H1 (cell line): ENCODE measurements around the gene SBNO2.

Source experiments
- CTCF ChIP-seq, 3 experiments: IDR thresholded peaks; 1 replicate in 2 of 3; 2 replicates in 1 of 3; pipeline versions ENCODE4 v1.5.1 to v1.6.1; 2011; ENCODE audit warnings: low read length in 3 of 3, mild to moderate bottlenecking in 3 of 3, inconsistent platforms in 2 of 3, low read depth in 1 of 3, moderate library complexity in 1 of 3; ENCODE audit not compliant: insufficient read depth in 1 of 3; ENCODE audit errors: control extremely low read depth in 1 of 3
- GTF2F1 ChIP-seq: IDR thresholded peaks from 2 replicates; pipeline ENCODE4 v1.6.1; 2012; ENCODE audit warnings: low read depth, low read length, improper control_type of control experiment, borderline replicate concordance
- MAX ChIP-seq: IDR thresholded peaks from 2 replicates; pipeline ENCODE4 v1.6.1; 2012; ENCODE audit warnings: inconsistent platforms
- POLR2AphosphoS5 ChIP-seq: IDR thresholded peaks from 2 replicates; pipeline ENCODE4 v1.6.1; 2011; ENCODE audit warnings: low read depth, low read length
- RAD21 ChIP-seq, 2 experiments: IDR thresholded peaks in 1 of 2; conservative IDR thresholded peaks in 1 of 2; 2 replicates each; pipeline ENCODE4 v1.6.1; 2011; ENCODE audit warnings: low read depth in 2 of 2, low read length in 2 of 2, improper control_type of control experiment in 1 of 2, inconsistent platforms in 1 of 2, mild to moderate bottlenecking in 1 of 2, moderate library complexity in 1 of 2

GRCh38 chr19:1146412-1146699 lies 27.7 kb downstream of the SBNO2 start:
- TF ChIP-seq GTF2F1, result no peak
- no peak for TF ChIP-seq MAX
- no peak for TF ChIP-seq RAD21 (IDR thresholded peaks at IDR 0.05 in 1 of 2, conservative IDR thresholded peaks at IDR 0.05 in 1 of 2; ENCODE audit: low read depth in 2 of 2, low read length in 2 of 2)
- TF ChIP-seq POLR2AphosphoS5, result no peak
- TF ChIP-seq CTCF (IDR thresholded peaks at IDR 0.05; ENCODE audit: control extremely low read depth in 1 of 3, insufficient read depth in 1 of 3, low read depth in 1 of 3, low read length in 3 of 3), result no peak
